GM12801 (cell line): ENCODE results near the gene PPP6R2.

Experiments used
- CTCF ChIP-seq: IDR thresholded peaks from one replicate; pipeline ENCODE4 v1.5.1; 2011; ENCODE audit warnings: control low read depth; ENCODE audit not compliant: insufficient read length; ENCODE audit errors: extremely low read depth

PPP6R2 gene

GRCh38 chr22:50439314-50439870, 96.3 kb downstream of the PPP6R2 start:
- no peak for TF ChIP-seq CTCF

GRCh38 chr22:50439871-50440331, 96.8 kb downstream of the PPP6R2 start:
- no peak for TF ChIP-seq CTCF

GRCh38 chr22:50440544-50441249, 97.6 kb downstream of the PPP6R2 start:
- no peak for TF ChIP-seq CTCF

- no peak for TF ChIP-seq CTCF
Measured at GRCh38 chr22:50441428-50441993, 98.4 kb downstream of the PPP6R2 start.

- no peak for TF ChIP-seq CTCF
Measured at GRCh38 chr22:50443197-50443596, 100.1 kb downstream of the PPP6R2 start.

- TF ChIP-seq CTCF = no peak
Measured at GRCh38 chr22:50443801-50444625, 100.9 kb downstream of the PPP6R2 start.

GRCh38 chr22:50444663-50445062, 101.5 kb downstream of the PPP6R2 start:
- no peak for TF ChIP-seq CTCF
